Measurements from ENCODE around the gene FAM228A. TPM values are rescaled to one million over a fixed set of nuclear protein-coding genes. Genes with fewer than 3 reads are reported as not detected.
"Not testable (repeated sequence)": the region's sequence is repeated elsewhere in the genome, so short reads cannot be mapped to it uniquely, and the experiment has no call there.

The FAM228A gene
- 1 to 10 TPM in 3 of 4 donors, under 1 TPM in 1; 0.88 to 3.8 (median 2.4) TPM for total RNA-seq

GRCh38 chr2:24174851-24175277 is at the start of gene FAM228A:
FAM228A (plus strand) TSS chr2:24175053; CDS start chr2:24175481, 428 bp downstream.
- ATAC-seq (ENCODE audit: low FRiP score) (no peak), DNase-seq (ENCODE audit: low spot score) (no peak)
- TF ChIP-seq, protein P1, sequence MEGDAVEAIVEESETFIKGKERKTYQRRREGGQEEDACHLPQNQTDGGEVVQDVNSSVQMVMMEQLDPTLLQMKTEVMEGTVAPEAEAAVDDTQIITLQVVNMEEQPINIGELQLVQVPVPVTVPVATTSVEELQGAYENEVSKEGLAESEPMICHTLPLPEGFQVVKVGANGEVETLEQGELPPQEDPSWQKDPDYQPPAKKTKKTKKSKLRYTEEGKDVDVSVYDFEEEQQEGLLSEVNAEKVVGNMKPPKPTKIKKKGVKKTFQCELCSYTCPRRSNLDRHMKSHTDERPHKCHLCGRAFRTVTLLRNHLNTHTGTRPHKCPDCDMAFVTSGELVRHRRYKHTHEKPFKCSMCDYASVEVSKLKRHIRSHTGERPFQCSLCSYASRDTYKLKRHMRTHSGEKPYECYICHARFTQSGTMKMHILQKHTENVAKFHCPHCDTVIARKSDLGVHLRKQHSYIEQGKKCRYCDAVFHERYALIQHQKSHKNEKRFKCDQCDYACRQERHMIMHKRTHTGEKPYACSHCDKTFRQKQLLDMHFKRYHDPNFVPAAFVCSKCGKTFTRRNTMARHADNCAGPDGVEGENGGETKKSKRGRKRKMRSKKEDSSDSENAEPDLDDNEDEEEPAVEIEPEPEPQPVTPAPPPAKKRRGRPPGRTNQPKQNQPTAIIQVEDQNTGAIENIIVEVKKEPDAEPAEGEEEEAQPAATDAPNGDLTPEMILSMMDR (IDR thresholded peaks at IDR 0.05) = no peak

DNA sequence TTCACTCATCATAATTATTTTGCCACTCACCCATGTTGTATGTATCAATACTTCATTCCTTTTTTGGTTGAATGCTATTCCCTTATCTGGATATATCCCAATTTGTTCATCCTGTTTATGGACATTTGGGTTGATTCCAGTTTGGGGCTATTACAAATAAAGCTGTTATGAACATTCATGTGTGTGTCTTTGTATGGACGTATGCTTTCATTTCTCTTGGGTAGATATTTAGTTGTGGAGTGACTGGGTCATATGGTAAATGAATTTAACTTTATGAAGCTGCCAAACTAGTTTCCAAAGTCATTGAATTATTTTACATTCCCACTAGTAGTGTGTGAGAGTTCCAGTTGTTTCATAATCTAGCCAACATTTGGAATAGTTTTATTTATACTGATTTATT is 48.9 kb upstream of the FAM228A start:
- DNase-seq (ENCODE audit: low spot score) = no peak
- no peak for ATAC-seq (ENCODE audit: low FRiP score)
- TF ChIP-seq, protein P1 (IDR thresholded peaks at IDR 0.05) = no peak

DNA sequence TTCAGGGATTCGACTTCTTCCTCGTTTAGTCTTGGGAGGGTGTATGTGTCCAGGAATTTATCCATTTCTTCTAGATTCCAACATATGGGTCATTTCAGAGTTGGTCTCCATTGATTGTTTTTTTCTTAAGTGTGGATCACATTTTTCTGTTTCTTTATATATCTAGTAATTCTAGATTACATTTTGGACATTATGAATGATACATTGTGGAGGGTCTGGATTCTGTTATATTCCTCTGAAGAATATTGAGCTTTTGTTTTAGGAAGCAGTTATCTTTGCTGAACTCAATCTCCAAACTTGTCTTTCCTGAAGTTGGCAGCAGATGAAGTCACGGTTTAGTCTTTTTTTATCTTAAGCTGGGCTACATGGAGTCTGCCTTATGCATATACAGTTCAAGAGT is 42.3 kb upstream of the FAM228A start:
- TF ChIP-seq, protein P1 (IDR thresholded peaks at IDR 0.05) = no peak
- DNase-seq (ENCODE audit: low spot score) = no peak
- ATAC-seq (ENCODE audit: low FRiP score) = no peak

DNA sequence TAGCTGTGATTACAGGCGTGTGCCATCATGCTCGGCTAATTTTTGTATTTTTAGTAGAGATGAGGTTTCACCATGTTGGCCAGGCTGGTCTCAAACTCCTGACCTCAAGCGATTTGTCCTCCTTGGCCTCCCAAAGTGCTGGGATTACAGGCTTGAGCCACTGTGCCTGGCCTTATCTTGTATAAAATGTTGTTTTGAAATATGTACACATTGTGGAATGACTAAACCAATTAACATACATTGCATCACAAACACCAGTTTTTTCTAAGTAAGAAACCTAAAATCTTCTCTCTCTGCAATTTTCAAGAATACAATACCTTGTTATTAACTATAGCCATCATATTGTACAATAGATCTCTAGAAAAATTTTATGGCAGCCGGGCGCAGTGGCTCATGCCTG is 34.5 kb upstream of the FAM228A start:
- not testable (repeated sequence) for ATAC-seq (ENCODE audit: low FRiP score); DNase-seq (ENCODE audit: low spot score)

DNA sequence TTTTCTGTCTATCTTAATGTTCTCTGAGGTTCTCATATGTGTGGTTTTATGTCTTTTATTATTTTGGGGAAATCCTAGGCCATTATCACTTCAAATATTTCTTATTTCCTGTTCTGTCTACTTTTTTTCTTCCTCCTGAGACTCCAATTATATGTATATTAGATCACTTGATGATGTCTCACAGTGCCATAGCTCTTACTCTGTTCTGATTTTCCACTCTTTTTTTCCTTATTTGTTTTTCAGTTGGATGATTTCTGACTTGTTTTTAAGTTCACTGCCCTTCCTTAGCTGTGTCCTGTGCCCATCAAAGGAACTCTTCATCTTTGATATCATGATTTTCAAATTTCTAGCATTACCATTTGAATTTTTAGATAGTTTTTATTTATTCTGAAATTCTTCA is 27.5 kb upstream of the FAM228A start:
- TF ChIP-seq, protein P1 (IDR thresholded peaks at IDR 0.05) = no peak
- DNase-seq (ENCODE audit: low spot score) (no peak), ATAC-seq (ENCODE audit: low FRiP score) (no peak)

- DNase-seq (ENCODE audit: low spot score) (no peak), ATAC-seq (ENCODE audit: low FRiP score) (no peak)
- TF ChIP-seq, protein P1 (IDR thresholded peaks at IDR 0.05) = no peak
These were observed 22.2 kb upstream of the FAM228A start for GRCh38 chr2:24152413-24153197.

DNA sequence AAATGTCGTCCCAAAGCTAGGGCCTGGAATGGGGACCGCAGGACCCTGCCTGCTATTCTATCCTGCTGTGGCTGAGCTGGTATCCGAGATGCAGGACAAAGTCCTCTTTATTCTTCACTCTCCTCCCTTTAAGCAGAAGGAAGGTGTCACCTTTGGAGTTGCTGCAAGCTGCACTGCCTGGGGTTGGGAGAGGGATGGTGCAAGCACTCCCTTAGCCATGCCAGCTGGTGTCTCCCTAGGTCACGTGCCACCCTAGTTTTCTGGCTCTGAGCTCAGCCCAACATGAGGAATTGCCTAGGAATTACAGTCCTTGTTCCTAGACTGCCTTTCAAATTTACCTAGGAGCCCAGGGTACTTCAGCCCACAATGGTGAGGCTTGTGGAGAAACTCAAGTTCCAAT is 21.4 kb upstream of the FAM228A start:
- TF ChIP-seq, protein P1 (IDR thresholded peaks at IDR 0.05) = no peak
- no peak for DNase-seq (ENCODE audit: low spot score)
- no peak for ATAC-seq (ENCODE audit: low FRiP score)

Data from omental fat pad (tissue), 4 donors.